ENCODE measurements around the gene KRT85.

KRT85 gene

GRCh38 chr12:52336641-52337040, 30.6 kb downstream of the KRT85 start:
- H3K4me1 ChIP-seq (ENCODE audit: control insufficient read depth, insufficient read depth, low read length, poor library complexity, severe bottlenecking) = no peaks in the 10 kb centered on the region
- WGBS, 2 experiments (ENCODE audit: insufficient coverage in 2 of 2) = no CpG with 5 or more reads among the region's 2 CpGs
- no peak overlapping the region for H3K4me3 ChIP-seq (ENCODE audit: extremely low read depth, insufficient read depth, low read length, poor library complexity, severe bottlenecking)
- H3K9me3 ChIP-seq (ENCODE audit: control insufficient read depth, low read length) = no peaks in the 10 kb centered on the region
- no peak overlapping the region for H3K27ac ChIP-seq (ENCODE audit: low read depth, low read length, severe bottlenecking)
- H3K36me3 ChIP-seq (ENCODE audit: control insufficient read depth, insufficient read depth, low read length) = no peaks in the 10 kb centered on the region

DNA sequence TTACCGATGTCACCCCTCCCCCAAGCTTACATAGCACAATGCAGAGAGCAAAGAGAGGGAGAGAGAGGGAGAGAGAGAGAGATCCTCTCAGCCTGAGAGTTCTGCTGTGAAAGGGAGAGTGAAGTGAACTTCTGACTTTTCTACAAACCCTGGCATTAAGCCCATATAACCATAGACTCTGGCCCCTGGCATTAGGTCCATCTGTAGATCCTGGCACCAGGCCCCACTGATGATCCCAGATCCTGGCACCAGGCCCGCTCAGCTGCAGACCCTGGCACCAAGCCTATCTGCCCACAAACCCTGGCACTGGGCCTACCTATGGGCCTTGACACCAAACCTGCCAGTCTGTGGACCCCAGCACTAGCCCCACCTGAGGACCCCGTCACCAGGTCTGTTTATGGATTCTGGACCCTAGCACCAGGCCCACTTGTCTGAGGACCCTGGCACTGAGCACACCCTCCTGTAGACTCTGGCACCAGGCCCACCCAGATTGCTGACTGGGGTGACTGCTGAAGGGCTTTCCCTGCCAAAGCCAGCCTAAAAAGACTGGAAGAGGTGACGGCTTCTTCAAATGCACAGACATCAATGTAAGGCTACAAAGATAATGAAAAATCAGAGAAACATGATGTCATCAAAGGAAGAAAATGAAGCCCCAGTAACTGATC, 31.6 kb downstream of the KRT85 start:
- Histone ChIP-seq H3K4me1 (ENCODE audit: control insufficient read depth, insufficient read depth, low read length, poor library complexity, severe bottlenecking) (no peaks in the 10 kb centered on the region), H3K27ac (ENCODE audit: low read depth, low read length, severe bottlenecking) (no peak overlapping the region), H3K36me3 (ENCODE audit: control insufficient read depth, insufficient read depth, low read length) (no peaks in the 10 kb centered on the region), H3K9me3 (ENCODE audit: control insufficient read depth, low read length) (no peaks in the 10 kb centered on the region), H3K4me3 (ENCODE audit: extremely low read depth, insufficient read depth, low read length, poor library complexity, severe bottlenecking) (no peak overlapping the region)
- 97 to 100% methylated on average over 2 to 3 of the region's 4 CpGs for WGBS, 2 experiments (ENCODE audit: insufficient coverage in 2 of 2)

DNA sequence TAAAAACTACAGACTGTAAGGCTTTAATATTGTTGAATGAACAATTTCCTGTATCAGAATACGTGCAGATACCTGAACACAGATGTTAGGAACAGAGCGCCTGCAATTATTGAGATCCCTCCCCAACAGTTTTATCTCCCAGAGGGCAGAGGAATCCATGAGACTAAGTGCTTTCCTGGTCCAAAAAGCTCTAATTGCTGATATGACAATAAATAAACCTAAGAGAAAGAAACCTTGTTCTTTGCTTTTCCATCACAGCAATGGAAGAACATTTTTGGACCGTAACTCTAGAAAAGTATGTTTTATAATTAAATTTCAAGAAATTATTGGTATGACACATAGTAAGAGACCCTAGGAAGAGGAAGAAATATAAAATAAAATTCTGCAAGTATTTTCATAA, 33.1 kb downstream of the KRT85 start:
- WGBS, 2 experiments (ENCODE audit: insufficient coverage in 2 of 2) = 100% methylated on average over 1 of the region's 3 CpGs; no CpG with 5 or more reads in 1 of the 2 experiments

DNA sequence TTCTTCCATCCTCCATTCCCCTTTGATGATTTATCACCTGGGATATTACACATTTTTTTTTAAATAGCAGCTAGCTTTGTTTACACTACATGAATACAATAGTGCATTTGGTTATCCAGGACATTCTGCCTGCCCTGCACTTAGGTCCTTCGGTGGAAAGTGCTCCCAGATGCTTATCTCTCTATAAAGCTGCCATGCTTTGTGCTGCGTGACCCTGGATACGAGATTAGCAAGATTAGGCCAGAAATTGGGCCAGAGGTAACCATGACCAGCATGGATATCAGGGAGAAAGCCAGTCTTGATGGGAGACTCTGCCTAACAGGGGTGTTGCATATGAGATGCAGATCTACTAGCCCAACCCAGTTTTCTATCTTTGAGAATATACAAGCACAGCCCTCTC, 34.0 kb downstream of the KRT85 start:
- Histone ChIP-seq H3K4me3 (ENCODE audit: extremely low read depth, insufficient read depth, low read length, poor library complexity, severe bottlenecking) (no peak overlapping the region), H3K36me3 (ENCODE audit: control insufficient read depth, insufficient read depth, low read length) (no peaks in the 10 kb centered on the region), H3K9me3 (ENCODE audit: control insufficient read depth, low read length) (no peaks in the 10 kb centered on the region), H3K4me1 (ENCODE audit: control insufficient read depth, insufficient read depth, low read length, poor library complexity, severe bottlenecking) (no peaks in the 10 kb centered on the region), H3K27ac (ENCODE audit: low read depth, low read length, severe bottlenecking) (no peak overlapping the region)
- WGBS, 2 experiments (ENCODE audit: insufficient coverage in 2 of 2) = 82 to 94% methylated on average over 2 to 3 of the region's 3 CpGs

More for the DNA sequence above, 33.1 kb downstream of the KRT85 start:
- Histone ChIP-seq H3K27ac (ENCODE audit: low read depth, low read length, severe bottlenecking) (no peak overlapping the region), H3K4me1 (ENCODE audit: control insufficient read depth, insufficient read depth, low read length, poor library complexity, severe bottlenecking) (no peaks in the 10 kb centered on the region), H3K36me3 (ENCODE audit: control insufficient read depth, insufficient read depth, low read length) (no peaks in the 10 kb centered on the region), H3K4me3 (ENCODE audit: extremely low read depth, insufficient read depth, low read length, poor library complexity, severe bottlenecking) (no peak overlapping the region), H3K9me3 (ENCODE audit: control insufficient read depth, low read length) (no peaks in the 10 kb centered on the region)

- Histone ChIP-seq H3K9me3 (ENCODE audit: control insufficient read depth, low read length) (no peaks in the 10 kb centered on the region), H3K4me3 (ENCODE audit: extremely low read depth, insufficient read depth, low read length, poor library complexity, severe bottlenecking) (no peak overlapping the region), H3K27ac (ENCODE audit: low read depth, low read length, severe bottlenecking) (no peak overlapping the region), H3K36me3 (ENCODE audit: control insufficient read depth, insufficient read depth, low read length) (no peaks in the 10 kb centered on the region), H3K4me1 (ENCODE audit: control insufficient read depth, insufficient read depth, low read length, poor library complexity, severe bottlenecking) (no peaks in the 10 kb centered on the region)
- 100% methylated on average over 1 of the region's 1 CpG; no CpG with 5 or more reads in 1 of the 2 experiments for WGBS, 2 experiments (ENCODE audit: insufficient coverage in 2 of 2)
Measured at GRCh38 chr12:52332381-52332780, 34.9 kb downstream of the KRT85 start.

GRCh38 chr12:52331833-52332232, 35.4 kb downstream of the KRT85 start:
- Histone ChIP-seq H3K36me3 (ENCODE audit: control insufficient read depth, insufficient read depth, low read length) (no peaks in the 10 kb centered on the region), H3K27ac (ENCODE audit: low read depth, low read length, severe bottlenecking) (no peak overlapping the region), H3K4me1 (ENCODE audit: control insufficient read depth, insufficient read depth, low read length, poor library complexity, severe bottlenecking) (no peaks in the 10 kb centered on the region), H3K9me3 (ENCODE audit: control insufficient read depth, low read length) (no peaks in the 10 kb centered on the region), H3K4me3 (ENCODE audit: extremely low read depth, insufficient read depth, low read length, poor library complexity, severe bottlenecking) (no peak overlapping the region)
- WGBS, 2 experiments (ENCODE audit: insufficient coverage in 2 of 2) = 59 to 95% methylated on average over 2 to 3 of the region's 3 CpGs

GRCh38 chr12:52331039-52331438, 36.2 kb downstream of the KRT85 start:
- Histone ChIP-seq H3K4me1 (ENCODE audit: control insufficient read depth, insufficient read depth, low read length, poor library complexity, severe bottlenecking) (no peaks in the 10 kb centered on the region), H3K36me3 (ENCODE audit: control insufficient read depth, insufficient read depth, low read length) (no peaks in the 10 kb centered on the region), H3K27ac (ENCODE audit: low read depth, low read length, severe bottlenecking) (no peak overlapping the region), H3K4me3 (ENCODE audit: extremely low read depth, insufficient read depth, low read length, poor library complexity, severe bottlenecking) (no peak overlapping the region), H3K9me3 (ENCODE audit: control insufficient read depth, low read length) (no peaks in the 10 kb centered on the region)
- 75 to 100% methylated on average over 1 of the region's 1 CpG for WGBS, 2 experiments (ENCODE audit: insufficient coverage in 2 of 2)

GRCh38 chr12:52327830-52328500, 39.3 kb downstream of the KRT85 start:
- Histone ChIP-seq H3K36me3 (ENCODE audit: control insufficient read depth, insufficient read depth, low read length) (no peaks in the 10 kb centered on the region), H3K27ac (ENCODE audit: low read depth, low read length, severe bottlenecking) (no peak overlapping the region), H3K4me1 (ENCODE audit: control insufficient read depth, insufficient read depth, low read length, poor library complexity, severe bottlenecking) (no peaks in the 10 kb centered on the region), H3K9me3 (ENCODE audit: control insufficient read depth, low read length) (no peaks in the 10 kb centered on the region), H3K4me3 (ENCODE audit: extremely low read depth, insufficient read depth, low read length, poor library complexity, severe bottlenecking) (no peak overlapping the region)
- 78 to 87% methylated on average over 8 to 10 of the region's 10 CpGs for WGBS, 2 experiments (ENCODE audit: insufficient coverage in 2 of 2)

DNA sequence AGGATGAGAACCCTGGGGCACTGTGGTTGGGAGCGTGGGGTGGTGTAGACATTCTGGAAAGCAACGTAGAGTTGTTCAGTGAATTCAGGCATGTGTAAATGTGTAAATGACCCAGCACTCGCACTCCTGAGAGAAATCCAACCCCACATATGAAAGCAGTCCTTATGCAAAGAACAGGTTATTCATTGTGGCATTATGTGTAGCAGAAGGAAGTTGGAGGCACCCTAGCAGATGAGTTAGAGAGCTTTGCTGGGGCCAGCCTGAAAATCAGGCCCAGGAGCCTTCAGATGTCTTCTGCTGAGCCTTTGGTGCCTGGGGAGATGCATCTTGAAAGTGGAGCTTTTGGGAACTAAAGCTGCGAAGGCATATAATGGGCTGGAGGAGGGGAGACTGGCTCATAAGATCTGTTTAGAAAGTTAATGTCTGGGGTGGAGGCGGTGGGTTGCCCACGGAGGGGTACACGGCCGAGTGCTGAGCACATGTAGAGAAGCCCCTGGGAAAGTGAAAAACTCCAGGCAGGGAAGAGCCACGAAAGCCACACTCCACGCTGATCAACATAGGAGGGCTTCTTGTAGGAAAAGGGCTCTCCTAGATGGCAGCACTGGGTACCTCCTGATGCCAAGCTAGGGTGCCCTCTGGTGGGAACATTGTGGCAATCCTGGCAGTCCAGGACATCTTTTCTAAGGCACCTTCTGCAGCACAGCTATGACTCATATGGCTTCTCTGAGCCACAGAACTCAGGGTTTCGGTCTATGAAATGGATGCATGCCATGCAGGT, 40.0 kb downstream of the KRT85 start:
- H3K27ac ChIP-seq (ENCODE audit: low read depth, low read length, severe bottlenecking) = no peak overlapping the region
- H3K4me3 ChIP-seq (ENCODE audit: extremely low read depth, insufficient read depth, low read length, poor library complexity, severe bottlenecking) = no peak overlapping the region
- WGBS, 2 experiments (ENCODE audit: insufficient coverage in 2 of 2) = 37 to 42% methylated on average over 9 to 10 of the region's 11 CpGs
- H3K36me3 ChIP-seq (ENCODE audit: control insufficient read depth, insufficient read depth, low read length) = no peaks in the 10 kb centered on the region
- no peaks in the 10 kb centered on the region for H3K9me3 ChIP-seq (ENCODE audit: control insufficient read depth, low read length)
- no peaks in the 10 kb centered on the region for H3K4me1 ChIP-seq (ENCODE audit: control insufficient read depth, insufficient read depth, low read length, poor library complexity, severe bottlenecking)

DNA sequence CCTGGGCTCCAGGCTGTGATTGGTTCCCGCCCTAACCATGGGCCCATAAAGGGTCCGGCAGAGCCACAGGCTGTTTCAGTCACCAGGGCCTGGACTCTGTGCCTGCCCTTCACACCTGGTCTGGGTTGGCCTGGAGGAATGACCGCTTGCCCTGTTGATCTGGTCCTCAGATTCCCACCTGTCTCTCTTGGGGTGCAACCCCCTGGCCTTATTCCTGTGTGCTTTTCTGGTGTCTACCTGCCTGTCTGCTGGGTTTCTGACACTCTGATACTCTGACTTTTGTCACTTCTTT, 43.2 kb downstream of the KRT85 start:
- Histone ChIP-seq H3K27ac (ENCODE audit: low read depth, low read length, severe bottlenecking) (no peak overlapping the region), H3K36me3 (ENCODE audit: control insufficient read depth, insufficient read depth, low read length) (no peaks in the 10 kb centered on the region), H3K4me3 (ENCODE audit: extremely low read depth, insufficient read depth, low read length, poor library complexity, severe bottlenecking) (no peak overlapping the region), H3K4me1 (ENCODE audit: control insufficient read depth, insufficient read depth, low read length, poor library complexity, severe bottlenecking) (no peaks in the 10 kb centered on the region), H3K9me3 (ENCODE audit: control insufficient read depth, low read length) (no peaks in the 10 kb centered on the region)
- WGBS, 2 experiments (ENCODE audit: insufficient coverage in 2 of 2) = 70 to 94% methylated on average over 3 of the region's 3 CpGs

Measured in mesodermal cell (in vitro differentiated cells).